HCT116 (cell line): ENCODE data around the gene TMEM254.
A peak's percentile ranks its signal among the peaks of the same experiment; 100 is the strongest.

Source experiments
- CTCF ChIP-seq, 3 experiments: fragments of 200-600 bp in 1 of 3; sonication (generic) in 1 of 3; IDR thresholded peaks in 2 of 3; conservative IDR thresholded peaks in 1 of 3; 2 replicates each; pipeline ENCODE4 v1.5.1; 2012 to 2017; ENCODE audit warnings: low read depth in 2 of 3, low read length in 2 of 3, antibody characterized with exemption in 1 of 3, borderline replicate concordance in 1 of 3, control low read depth in 1 of 3, mild to moderate bottlenecking in 1 of 3, mixed read lengths in 1 of 3, mixed run types in 1 of 3, moderate library complexity in 1 of 3; ENCODE audit not compliant: insufficient read depth in 1 of 3
- POLR2A ChIP-seq: IDR thresholded peaks from 2 replicates; pipeline ENCODE4 v1.7.0; 2011; ENCODE audit warnings: borderline replicate concordance; ENCODE audit not compliant: insufficient read depth, insufficient read length; ENCODE audit errors: extremely low read depth
- POLR2AphosphoS5 ChIP-seq: IDR thresholded peaks from 2 replicates; pipeline ENCODE4 v1.6.1; 2011; ENCODE audit warnings: mild to moderate bottlenecking, low read depth, low read length, moderate library complexity
- REST ChIP-seq: IDR thresholded peaks from 2 replicates; pipeline ENCODE4 v1.6.1; 2012; ENCODE audit warnings: low read depth
- YY1 ChIP-seq: IDR thresholded peaks from 2 replicates; pipeline ENCODE4 v1.6.1; 2011; ENCODE audit warnings: low read length, low read depth, moderate library complexity, mild to moderate bottlenecking; ENCODE audit not compliant: insufficient replicate concordance; ENCODE audit errors: extremely low read depth
- ZNF274 ChIP-seq: fragments of 200-500 bp; sonication (Bioruptor generic); IDR thresholded peaks from 2 replicates; pipeline ENCODE4 v1.6.1; 2014; ENCODE audit warnings: mild to moderate bottlenecking, low read depth, low read length, inconsistent platforms

- no peak for TF ChIP-seq CTCF (IDR thresholded peaks at IDR 0.05 in 2 of 3, conservative IDR thresholded peaks at IDR 0.05 in 1 of 3; ENCODE audit: borderline replicate concordance in 1 of 3, insufficient read depth in 1 of 3, low read depth in 2 of 3, low read length in 2 of 3)
- no peak for TF ChIP-seq ZNF274
- no peak for TF ChIP-seq POLR2A
- TF ChIP-seq POLR2AphosphoS5, result no peak
- no peak for TF ChIP-seq REST
- TF ChIP-seq YY1, result peak; percentile 6
Measured at GRCh38 chr10:80108576-80109239, 30.2 kb downstream of the TMEM254 start.
